Umbilical cord (tissue), 2 donors: ENCODE results near the gene VGLL1. TPM values are rescaled to one million over a fixed set of nuclear protein-coding genes. Genes with fewer than 3 reads are reported as not detected.

Experiments used
- DNase-seq: peaks from one replicate; pipeline ENCODE4 v3.0.0-alpha.2; 2015; ENCODE audit warnings: low spot score
- total RNA-seq: library from RNA; depleted of rRNA; stranded (reverse); fragments of >200 nt; gene quantifications from one replicate; pipeline ENCODE4 v1.2.3, GENCODE V29; 2014; ENCODE audit warnings: low replicate concordance; ENCODE audit not compliant: insufficient read depth

VGLL1 gene
- total RNA-seq, 1 donor from 2014 or later = 14.2 TPM

- no peak for DNase-seq
Measured at GRCh38 chrX:136551410-136551809, 19.4 kb downstream of the VGLL1 start.

DNA sequence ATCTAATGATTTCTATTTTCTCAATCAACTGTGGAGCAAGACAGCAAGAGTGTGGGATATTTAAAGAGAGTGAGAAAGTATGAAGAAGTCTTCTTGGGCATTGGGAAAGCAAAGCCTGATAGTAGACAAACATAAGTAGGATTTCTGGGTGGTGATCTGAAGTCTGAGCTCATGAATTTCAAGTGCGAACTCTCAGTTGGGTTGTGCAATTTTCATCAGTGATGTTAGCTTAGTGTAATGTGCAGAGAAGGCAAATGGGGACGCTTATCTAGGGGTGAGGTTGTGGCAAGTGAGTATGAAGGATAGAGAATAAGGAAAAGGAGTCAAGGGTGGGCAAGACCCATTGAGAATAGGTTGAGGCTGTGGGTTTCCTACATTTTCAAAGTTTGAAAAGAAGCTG, 23.7 kb downstream of the VGLL1 start:
- no peak for DNase-seq

DNA sequence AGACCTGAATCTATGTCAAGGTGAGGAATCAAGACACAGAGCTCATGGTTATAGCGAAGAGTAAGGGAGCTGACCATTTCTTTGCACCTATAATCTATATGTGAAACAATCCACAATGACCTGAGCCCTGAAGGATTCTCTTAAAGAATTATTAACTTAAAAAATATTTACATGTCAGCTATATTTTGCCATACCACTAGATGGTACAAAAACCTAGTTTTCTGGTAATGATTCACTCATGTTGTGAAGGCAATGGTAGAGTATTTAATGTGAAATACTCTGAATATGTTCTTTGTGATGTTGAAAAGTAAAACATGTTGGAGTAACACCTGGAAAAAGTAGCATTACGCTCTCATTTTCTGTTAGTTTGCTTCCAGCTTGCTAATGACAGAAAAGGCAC, 40.0 kb downstream of the VGLL1 start:
- DNase-seq = no peak

- no peak for DNase-seq
Measured at GRCh38 chrX:136574548-136574947, 42.5 kb downstream of the VGLL1 start.

GRCh38 chrX:136577552-136577951, 45.5 kb downstream of the VGLL1 start:
- peak; percentile 35 for DNase-seq

- no peak for DNase-seq
Measured at GRCh38 chrX:136580316-136580715, 48.3 kb downstream of the VGLL1 start.

- no peak for DNase-seq
Measured at GRCh38 chrX:136582624-136583023, 50.6 kb downstream of the VGLL1 start.

DNA sequence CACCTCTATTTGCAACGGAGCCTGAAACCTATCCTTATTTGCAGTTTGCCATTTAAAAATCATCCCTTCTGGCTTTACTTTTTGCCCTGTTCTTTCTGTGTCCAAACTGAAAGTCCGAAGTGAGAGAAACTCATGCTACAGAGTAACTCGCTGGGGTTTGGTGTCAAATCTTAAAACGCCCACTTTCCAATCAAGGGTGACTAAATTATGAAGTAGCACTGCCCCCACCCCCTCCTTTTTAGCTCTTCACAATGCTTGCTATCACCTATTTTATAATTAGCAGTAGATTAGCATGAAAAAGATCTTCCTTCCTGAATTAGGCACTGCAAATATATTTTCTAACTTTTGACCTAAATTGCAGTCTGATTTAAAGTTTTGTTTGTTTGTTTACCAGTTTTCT, 52.5 kb downstream of the VGLL1 start:
- DNase-seq = no peak

DNA sequence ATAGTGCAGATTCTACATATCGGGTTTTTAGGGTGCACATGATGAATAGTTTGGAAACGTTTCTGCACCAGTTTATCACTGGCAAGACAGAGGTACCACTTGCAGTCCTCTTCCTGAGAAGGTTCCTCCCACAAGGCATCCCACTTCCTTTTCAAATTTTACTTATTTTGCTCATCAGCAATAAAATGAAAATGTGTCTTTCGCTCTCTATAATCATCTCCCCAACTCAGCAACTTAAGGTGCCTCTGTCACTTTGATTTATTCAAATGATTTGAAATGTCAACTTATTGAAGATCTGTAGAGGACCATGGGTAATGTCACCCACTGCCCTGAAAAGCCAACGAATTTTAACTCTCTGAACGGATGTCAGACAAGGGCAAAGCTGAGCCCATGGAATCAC, 53.2 kb downstream of the VGLL1 start:
- DNase-seq = no peak

DNA sequence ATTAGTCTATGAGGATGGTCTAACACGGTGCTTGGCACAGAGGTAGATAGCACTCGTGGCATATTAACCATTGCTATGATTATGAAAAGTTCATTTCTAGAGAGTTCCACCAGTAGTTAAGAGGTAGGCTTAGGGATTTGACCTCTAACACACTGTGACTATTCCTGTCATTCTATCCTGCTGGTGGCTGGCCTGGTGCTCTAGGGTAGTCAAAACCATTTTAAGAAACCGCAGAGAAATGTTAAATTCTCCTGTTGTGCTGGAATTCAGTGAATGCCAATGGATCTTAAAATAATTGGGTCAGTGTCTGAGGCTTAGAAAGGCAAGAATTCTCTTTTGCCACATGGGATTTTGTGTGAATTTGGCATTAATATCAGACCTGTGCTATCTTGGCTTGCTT, 53.9 kb downstream of the VGLL1 start:
- DNase-seq = no peak

DNA sequence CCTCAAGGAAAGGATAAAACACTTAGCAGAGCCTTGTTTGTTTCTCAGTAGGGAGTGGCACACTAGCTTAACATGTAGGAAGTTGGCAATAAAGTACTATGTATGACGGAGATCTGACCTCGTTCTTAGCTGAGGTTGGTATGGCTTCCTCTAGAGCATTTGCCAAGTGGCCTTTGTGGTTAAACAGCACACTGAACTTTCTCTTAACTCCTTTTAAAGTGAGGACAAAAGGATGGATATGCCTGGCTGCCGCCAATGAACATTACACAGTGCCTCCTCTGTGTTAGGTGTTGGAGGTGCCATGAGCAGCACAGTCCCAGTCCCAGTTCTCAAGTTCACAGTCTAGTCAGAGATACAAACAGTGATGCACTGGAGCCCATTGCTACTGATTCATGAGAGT, 54.4 kb downstream of the VGLL1 start:
- no peak for DNase-seq

DNA sequence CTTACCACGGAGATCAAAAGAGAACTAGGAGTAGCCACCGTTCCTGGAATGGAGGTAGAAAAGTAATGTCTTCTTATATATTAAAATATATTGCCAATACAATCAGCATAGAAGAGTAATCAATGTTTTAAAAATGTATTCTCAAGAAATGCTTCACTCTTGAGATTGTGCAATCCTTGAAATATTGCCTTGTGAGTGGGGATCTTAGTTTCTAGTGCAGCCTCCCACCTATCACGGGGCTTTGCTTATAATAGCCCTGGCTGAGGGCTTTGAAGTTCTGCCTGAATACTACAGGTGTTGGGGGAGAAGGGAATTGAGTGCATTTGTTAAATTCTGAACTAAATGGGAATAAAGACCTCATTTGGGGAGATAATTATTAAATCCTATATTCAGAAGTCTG, 55.5 kb downstream of the VGLL1 start:
- DNase-seq = no peak

DNA sequence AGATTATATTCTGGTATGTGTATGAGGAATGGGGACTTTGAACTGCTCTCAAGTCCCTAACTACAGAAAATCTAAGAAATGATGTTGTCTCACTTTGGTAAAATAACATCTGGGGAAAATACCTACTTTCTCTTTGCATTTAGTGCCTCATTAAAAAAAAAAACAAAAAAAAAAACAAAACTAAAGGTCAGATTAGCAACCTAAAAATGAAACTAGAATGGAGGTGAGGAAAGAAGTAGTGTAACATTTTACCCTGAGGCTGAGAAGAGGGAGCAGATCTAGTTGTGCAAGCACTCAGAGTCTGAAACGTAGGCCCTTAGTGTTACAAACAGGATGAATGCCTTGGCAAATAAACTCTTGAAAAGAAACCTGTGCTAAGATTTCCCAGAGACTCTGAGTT, 56.0 kb downstream of the VGLL1 start:
- DNase-seq = no peak

DNA sequence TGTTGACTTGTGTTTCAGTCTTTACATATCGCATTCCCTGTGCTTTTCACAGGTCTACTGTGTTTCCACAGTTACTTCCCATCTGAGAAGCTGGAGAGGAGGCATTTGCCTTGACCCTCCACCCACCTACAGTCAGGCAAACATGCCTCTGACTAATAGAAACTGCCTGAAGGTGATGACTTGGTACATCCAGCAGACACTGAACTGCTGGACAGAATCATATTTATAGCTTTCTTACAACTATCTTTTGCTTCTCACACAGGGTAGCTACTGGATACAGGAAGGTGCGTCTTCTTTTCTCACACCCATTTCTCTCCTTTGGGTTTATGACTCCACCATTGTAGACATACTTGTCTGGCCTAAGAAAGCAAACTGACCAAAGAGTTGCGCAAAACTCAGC, 58.0 kb downstream of the VGLL1 start:
- DNase-seq = no peak

- DNase-seq = no peak
Measured at GRCh38 chrX:136597356-136597755, 65.3 kb downstream of the VGLL1 start.

DNA sequence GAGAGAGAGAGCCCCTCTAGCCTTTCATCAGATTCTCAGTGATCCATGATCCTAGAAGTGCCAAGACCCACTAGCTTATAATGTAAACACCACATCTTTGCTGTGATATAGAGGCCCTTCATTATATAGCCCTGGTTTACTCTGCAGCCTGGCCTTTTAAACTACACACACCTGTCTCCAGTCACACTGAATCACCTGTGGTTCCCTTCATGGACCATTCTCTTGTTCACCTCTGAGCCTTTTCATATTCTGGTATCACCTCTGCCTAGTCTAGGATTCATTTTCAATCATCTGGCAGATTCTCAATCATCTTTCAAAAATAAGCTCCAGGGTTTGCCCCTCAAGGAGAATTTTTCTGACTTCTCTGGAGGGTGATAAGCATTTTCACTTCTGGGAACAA, 65.9 kb downstream of the VGLL1 start:
- DNase-seq = no peak

GRCh38 chrX:136598631-136599030, 66.6 kb downstream of the VGLL1 start:
- no peak for DNase-seq

DNA sequence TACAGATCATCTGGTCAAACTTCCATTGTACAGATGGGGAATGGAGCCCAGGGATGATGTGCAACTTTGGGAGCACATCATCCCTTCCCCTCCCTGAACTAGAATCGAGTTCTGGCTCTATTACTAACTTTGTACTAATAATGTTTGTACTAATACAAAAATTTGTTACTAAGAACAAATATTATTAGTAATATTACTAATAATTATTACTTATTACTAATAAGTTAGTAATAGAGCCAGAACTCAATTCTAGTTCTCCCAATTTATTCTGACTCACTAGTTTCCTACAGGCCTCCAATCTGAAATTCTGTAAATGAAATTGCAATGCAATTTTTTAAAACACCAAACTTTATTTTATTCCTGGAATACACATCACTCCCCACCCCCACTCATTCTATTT, 68.0 kb downstream of the VGLL1 start:
- DNase-seq = no peak

Other genes starting within 250 kb of the VGLL1 start
- gene ADGRG4, start 231.3 kb upstream of the VGLL1 start, total RNA-seq = 0.72 TPM
- gene BRS3, start 44.3 kb upstream of the VGLL1 start, total RNA-seq = 1.2 TPM
- gene HTATSF1, start 34.6 kb upstream of the VGLL1 start, total RNA-seq = 51.8 TPM
- not detected for gene CD40LG, start 115.9 kb downstream of the VGLL1 start, total RNA-seq
- gene ARHGEF6, start 248.7 kb downstream of the VGLL1 start, total RNA-seq = 40.0 TPM